SHP77 (cell line): Measurements from ENCODE around the gene CHD9.
"Not testable (repeated sequence)": the region's sequence is repeated elsewhere in the genome, so short reads cannot be mapped to it uniquely, and the experiment has no call there.

ENCODE experiments used
- DNase-seq, 2 experiments: peaks; one replicate each; lab custom pipeline; 2025; lab: John Stamatoyannopoulos, UW

The CHD9 gene

DNA sequence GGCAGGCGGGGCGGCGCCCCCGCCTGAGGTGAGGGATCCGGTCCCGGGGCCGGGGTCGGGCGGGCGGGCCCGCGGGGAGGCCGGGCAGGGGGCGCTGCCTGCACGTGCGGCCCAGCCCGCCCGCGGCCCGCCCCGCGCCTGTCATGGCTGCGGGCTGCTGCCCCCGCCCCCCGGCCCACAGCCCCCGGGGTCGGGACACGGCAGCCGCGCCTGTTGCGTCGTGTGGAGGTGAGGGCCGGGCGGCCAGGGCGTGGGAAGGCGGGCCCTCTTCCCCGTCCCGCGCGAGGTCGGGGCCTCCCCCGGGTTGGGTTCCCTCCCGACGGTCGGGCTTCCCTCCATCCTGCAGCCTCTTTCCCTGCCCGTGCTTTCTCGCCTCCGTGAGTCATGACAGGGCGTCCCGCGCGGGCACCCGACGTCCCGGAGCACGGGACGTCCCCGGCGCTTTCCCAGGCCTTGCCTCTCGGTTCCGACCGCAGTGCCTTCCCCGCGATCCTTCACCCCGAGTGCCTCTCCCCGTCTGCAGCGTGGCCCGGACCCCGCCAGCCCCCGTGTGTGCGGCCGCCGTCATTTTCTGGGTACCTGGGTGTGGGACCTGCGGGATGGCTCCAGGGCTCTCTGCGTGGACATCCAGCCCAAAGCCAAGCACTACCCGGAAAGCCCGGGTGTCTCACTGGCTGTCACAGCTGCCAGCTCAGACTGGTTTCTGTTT is 76.7 kb downstream of the CHD9 start:
- peak in 1 of 2 experiments; percentile 19 for DNase-seq

DNA sequence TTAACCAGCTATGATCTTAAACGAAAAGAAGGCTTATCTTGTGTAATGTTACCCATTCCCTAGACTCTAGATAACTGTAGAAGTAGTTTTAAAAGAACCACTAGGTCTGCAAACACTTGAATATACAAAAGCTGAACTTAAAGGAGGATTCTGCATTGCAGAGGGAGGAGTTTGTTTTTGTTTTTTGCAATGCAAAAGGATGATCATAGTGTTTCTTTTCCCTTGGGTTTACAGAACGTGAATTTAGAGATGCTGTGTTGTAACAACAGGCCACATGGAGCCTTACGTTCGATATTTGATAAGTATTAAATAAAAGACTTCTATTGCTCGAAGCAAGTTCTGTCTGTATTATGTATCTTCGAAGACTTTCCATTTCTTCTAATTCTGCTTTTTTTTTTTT is 77.6 kb downstream of the CHD9 start:
- DNase-seq, result no peak

DNA sequence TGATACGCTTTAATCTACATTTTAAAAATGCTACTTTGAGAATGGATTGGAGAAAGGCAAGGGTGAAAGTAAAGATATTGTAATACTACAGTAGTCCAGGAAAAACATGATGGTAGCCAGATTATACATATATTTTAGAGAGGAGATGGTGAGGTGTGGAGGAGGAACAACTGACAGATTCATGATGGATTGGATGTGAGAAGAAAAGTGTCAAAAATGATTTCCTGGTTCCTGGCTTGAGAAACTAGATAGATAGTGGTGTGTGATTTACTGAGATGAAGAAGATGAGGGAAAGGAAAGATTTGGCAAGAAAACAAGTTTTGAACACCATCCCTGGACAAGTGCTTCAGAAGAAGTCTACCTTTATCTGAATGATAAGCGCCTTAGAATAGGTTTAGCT is 80.5 kb downstream of the CHD9 start:
- DNase-seq, result no peak

DNA sequence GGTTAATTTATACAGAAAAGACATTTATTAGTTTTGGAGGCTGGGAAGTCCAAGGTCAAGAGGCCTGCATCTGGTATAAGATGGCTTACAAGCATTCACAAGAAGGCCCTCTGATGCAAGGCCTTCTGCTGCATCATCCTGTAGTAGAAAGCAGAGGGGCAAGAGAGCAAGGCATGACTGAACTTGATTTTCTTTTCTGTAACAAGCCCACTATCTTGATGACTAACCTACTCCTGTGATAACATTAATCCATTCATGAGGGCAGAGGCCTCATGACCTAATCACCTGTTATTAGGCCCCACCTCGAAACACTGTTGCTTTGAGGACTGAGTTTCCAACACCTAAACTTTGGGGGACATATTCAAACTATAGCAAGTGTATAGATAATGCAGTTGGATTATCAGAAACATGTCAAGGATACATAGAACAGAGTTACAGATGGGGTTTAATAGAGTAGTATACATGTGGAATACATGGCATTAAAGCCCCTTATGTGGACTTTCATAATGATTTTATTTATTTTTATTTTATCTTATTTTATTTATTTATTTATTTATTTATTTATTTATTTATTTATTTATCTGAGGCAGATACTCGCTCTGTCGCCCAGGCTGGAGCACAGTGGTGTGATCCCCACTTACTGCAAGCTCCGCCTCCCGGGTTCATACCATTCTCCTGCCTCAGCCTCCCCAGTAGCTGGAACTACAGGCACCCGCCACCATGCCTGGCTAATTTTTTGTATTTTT is 88.2 kb downstream of the CHD9 start:
- DNase-seq, result no peak

DNA sequence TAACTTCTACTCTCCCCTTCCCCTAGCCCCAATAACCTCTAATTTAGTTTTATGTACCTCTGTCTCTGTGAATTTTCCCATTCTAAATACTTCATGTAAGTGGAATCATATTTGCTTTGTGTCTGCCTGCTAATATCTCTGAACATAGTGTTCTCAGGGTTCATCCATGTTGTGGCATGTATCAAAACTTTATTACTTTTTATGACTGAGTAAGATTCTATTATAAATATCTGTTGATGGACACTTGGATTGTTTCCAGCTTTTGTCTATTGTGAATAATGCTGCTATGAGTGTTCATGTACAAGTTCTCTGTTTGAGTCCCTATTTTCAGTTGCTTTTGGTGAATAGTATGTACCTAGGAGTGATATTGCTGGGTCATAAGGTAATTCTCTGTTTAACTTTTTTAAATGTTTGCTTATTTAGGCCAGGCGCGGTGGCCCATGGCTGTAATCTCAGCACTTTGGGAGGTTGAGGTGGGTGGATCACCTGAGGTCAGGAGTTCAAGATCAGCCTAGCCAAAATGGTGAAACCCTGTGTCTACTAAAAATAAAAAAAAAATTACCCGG is 92.8 kb downstream of the CHD9 start:
- no peak for DNase-seq

DNA sequence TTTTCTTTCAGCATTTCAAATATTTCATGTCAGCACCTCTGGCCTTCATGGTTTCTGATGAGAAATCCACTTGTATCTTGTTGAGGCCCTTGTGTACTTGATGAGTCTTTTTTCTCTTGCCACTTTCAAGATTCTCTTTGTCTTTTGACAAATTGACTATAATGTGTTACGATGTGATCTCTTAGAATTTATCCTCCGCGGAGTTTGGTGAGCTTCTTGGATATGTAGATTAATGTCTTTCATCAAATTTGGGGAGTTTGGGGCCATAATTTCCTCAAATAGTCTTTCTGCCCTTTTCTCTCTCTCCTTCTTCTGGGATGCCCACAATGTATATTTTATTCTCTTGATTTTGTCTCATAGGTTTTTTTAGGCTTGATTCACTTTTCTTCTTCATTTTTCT is 96.0 kb downstream of the CHD9 start:
- DNase-seq, result no peak

DNA sequence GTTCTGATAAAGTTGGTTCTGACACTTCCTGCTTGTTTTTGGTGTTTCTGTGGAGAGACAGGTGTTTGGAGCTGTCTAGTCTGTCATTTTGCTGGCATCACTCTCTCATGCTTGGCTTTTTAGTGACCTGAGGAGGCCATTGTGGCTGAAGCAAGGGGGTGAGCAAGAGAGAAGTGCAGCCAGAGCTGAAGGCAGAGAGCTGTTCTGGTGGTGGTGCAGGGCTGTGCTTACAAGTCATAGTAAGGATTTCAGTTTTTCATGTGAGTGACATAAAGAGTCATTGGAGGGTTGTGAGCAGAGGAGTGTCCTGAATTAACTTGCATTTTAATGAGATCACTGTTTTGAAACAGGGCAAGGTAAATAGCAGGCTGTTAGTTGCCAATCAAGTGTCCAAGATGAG is 97.5 kb downstream of the CHD9 start:
- no peak for DNase-seq

DNA sequence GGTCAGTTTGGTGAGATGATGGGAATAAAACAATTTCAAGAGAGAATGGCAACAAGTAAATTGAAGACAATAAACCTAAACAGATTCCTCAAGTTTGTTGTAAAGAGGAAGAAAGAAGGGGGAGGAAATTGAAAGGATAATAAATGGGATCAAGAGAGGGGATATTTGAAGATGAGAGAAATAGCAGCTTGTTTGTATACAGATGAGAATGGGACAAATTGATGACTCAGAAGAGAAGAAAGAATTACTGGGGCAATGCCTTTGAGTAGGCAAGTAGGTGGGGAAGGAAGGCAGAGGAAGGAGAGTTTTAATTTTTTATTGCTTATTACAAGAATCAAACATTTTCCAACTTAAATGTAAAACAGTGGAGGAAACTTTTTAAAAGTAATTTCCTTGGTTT is 98.3 kb downstream of the CHD9 start:
- no peak for DNase-seq

DNA sequence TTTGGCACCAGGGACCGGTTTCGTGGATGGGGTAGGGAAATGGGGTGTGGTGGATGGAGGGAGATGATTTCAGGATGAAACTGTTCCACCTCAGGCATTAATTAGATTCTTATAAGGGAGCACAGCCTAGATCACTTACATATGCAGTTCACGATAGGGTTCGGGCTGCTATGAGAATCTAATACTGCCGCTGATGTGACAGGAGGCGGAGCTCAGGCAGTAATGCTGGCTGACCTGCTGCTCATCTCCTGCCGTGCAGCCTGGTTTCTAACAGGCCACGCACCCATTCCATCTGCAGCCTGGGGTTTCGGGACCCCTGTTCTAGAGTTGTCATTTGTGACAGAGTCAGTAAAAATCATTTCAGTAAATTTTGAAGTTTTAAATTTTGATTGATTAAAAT is 99.7 kb downstream of the CHD9 start:
- DNase-seq, result no peak

DNA sequence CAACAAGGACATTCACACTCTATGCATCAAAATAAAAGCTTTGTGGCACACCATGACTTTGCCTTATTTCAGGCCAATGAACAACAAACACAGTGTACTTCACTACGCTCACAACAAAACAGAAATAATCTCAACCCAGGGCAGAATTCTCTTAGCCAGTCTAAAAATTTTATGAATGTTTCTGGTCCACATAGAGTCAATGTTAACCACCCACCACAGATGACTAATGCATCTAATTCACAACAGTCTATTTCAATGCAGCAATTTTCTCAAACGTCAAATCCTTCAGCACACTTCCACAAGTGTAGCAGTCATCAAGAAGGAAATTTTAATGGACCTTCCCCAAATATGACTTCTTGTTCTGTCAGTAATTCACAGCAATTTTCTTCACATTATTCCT is 101.7 kb downstream of the CHD9 start:
- DNase-seq, result no peak

DNA sequence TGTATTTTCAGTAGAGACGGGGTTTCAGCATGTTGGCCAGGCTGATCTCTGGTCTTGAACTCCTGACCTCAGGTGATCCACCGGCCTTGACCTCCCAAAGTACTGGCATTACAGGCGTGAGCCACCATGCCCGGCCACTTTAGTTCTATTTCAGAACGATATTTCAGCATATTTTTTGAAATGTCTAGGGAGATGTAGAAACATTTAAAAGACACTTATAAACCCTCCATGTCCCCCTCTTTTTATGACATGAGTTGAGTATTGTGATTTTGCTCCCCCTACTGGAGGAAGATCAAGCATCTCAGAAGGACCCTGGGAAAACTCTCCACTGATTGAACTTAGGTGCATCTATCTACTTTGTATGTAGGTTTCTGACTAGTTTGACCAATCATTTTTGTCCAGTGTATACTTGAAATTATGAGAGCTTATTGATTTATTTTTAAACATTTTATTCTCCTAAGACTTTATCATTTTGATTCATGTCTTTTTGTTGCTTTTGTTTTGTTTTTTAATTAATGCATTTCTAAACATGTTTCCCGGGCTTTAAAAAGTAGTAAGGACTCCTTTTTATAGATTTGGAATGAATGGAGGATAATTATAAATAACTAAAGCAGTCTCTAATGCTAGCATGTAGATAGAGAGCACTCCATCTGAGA is 105.1 kb downstream of the CHD9 start:
- DNase-seq, result peak; percentile 24 to 36

DNA sequence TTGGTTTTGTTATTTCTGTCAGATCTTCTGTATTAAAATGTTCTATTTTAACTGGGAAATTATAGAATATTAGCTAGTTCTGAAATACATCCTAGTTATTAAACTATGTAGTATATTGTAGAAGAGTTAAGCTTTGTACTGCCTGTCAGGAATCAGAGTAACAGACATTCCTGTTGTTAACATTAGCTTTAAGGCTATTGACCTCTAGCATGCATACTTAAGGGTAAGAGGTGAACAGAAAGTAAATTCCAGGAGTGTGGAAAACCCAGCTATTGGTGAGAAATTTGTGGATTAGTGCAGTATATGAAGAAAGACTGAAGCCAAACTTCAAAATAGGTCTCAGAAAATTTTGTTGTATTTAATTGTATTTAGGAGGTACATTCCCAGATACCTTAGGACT is 111.3 kb downstream of the CHD9 start:
- no peak for DNase-seq

DNA sequence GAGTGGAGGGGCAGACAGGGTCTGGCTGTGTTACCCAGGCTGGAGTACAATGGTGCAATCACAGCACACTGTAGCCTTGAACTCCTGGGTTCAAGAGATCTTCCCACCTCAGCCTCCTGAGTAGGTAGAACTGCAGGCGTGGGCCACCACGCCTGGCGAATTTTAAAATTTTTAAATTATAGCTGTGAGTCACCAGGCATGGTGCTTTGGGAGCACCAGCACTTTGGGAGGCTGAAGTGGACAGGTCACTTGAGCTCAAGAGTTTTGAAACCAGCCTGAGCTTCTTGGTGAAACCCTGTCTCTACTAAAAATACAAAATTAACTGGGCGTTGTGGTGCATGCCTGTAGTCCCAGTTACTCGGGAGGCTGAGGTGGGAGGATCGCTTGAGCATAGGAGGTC is 114.0 kb downstream of the CHD9 start:
- no peak for DNase-seq

DNA sequence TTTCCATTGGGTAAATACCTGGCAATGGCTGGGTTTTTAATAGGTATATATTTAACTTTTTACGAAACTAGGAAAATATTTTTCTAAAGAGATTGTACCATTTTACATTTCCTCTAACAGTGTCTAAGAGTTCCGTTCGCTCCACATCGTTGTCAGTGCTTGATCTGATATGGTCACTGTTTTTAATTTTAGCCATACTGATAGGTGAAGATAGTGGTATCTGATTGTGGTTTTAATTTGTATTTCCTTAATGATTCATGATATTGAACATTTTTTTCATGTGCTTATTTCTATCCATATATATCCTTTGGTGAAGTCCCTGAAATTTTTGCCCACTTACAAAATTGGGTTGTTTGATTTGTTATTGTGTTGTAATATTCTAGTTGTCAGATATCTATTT is 117.7 kb downstream of the CHD9 start:
- DNase-seq, result no peak

DNA sequence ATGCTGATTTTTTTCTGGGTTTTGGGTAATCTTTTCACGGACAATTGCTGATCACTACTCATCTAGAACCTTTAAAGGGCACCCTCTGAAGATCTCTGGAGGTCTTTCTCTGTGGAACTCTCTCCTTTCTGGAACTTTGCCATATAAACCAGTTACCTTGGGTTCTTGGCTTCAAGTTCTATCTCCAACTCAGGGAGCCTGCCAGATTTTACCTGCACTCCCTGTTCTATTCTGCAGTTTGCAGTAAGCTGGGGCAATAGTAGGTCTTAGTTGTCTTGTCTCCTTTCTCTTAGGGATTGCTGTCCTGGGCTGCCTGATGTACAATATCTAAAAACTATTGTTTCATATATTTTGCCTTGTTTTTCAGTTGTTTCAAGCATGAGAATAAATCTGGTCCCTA is 120.3 kb downstream of the CHD9 start:
- no peak for DNase-seq

DNA sequence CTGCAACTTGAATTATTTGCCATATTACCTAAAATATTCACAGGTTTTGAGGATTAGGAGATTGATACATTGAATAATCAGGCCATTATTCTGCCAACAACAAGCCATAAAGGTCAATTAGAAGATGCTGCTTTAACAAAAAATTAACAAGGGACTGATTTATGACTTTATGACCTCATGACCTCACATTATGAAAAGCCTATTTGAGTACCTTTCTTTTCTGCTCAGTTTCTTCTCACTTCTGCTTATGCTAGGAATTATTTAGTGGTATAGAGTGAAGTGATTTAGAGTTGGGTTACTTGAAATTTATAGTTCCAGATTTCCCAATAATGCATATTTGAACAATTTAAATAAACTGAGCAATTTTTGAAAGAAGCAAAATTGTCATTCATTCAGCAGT is 121.6 kb downstream of the CHD9 start:
- DNase-seq, result no peak

DNA sequence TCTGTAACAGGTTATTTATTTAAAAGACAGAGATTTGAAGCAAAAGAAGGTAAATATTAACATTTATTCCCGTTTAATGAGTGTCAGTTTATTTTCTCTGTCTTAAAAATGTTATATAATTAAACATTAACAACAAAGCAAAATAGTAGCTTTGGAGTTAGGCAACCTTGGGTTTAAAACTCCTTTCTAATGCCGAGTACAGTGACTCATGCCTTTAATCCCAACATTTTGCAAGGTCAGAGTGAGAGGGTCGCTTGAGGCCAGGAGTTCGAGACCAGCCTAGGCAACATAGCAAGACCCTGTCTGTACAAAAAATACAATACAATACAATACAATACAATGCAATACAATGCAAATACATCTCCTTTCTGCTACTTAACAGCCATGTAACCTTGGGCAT is 128.7 kb downstream of the CHD9 start:
- no peak for DNase-seq

DNA sequence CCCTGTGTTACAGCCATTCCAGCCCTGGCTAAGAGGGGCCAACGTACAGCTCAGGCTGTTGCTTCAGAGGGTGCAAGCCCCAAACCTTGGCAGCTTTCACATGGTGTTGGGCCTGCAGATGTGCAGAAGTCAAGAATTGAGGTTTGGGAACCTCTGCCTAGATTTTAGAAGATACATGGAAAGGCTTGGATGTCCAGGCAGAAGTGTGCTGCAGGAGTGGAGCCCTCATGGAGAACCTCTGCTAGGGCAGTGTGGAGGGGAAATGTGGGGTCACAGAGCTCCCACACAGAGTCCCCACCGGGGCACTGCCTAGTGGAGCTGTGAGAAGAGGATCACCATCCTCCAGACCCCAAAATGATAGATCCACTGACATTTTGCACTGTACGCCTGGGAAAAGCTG is 130.9 kb downstream of the CHD9 start:
- DNase-seq, result not testable (repeated sequence)

DNA sequence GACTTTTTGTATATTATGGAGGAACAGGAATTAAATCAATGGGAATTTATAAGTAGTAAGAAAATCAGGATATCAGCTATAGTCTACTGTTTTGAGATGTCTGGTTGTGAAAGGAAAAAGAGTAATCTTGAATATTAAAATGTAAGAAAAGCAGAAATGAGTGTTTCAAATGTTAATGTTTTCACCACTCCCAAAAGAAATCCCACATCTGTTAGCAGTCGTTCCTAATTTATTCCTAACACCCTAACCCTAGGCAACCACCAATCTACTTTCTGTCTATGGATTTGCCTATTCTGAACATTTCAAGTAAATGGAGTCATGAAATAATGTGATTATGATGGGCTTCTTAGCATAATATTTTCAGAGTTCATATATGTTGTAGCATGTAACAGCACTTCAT is 133.0 kb downstream of the CHD9 start:
- DNase-seq, result no peak

DNA sequence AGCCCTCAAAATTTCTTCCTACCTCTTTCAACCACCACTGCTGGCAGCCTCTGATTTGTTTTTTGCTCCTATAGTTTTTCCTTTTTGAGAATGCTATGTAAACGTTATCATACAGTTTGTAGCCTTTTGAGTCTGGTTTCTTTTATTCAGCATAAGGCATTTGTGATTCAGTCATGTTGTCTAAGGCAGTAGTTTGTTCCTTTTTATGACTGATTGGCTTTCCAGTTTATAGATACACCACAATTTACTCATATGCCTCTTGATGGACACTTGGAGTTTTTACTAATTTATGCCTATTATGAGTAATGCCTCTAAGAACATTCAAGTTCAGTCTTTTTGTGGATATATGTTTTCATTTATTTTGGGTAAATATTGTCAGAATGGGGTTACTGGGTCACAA is 136.6 kb downstream of the CHD9 start:
- no peak for DNase-seq

DNA sequence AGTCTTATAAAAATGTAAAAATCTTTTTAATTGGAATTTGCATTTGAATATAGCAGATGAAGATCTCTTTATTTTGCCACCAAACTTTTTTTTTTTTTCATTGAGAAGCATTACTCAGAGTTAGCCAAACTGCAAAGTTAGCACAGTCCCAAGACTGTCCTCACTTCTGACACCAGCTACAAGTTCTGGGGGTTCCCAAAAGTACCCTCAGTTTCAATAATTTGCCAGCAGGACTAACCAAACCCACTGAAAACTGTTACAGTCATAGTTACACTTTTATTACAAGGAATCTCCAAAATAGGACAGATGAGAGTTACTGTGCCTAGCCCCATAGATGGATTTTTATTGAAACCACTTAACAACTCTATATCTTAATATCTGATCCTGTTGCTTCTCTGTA is 144.1 kb downstream of the CHD9 start:
- no peak for DNase-seq

DNA sequence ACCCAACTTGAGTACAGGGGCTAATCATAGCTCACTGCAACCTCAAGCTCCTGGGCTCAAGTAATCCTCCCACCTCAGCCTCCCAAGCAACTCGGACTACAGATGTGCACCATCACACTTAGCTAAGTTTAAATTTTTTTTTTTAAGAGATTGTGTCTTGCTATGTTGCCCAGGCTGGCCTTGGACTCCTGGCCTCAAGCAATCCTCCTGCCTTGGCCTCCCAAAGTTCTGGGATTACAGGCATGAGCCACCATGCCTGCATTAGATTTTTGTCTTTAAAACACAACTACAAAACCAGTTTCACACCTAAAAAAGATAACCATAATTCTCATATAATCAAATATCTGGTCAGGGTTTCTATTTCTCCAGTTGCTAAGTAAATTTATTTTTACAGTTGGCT is 147.1 kb downstream of the CHD9 start:
- no peak for DNase-seq

DNA sequence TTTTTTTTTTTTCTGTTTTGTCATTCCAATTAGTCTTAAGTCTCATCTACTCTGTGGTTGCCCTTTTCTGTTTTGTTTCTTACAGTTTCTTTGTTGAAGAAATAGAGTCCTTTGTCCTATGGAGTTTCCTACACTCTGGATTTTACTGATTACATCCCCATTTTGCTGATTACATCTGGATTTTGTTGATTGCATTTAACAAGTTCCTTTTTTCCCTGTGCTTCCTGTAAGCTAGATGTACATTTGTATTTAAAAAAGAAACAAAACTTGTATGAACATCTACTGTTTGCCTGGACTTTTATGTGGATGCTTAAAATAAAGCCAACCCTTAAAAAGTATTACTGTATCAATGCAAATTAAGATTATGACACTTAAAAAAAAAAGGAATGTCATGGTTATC is 147.6 kb downstream of the CHD9 start:
- no peak for DNase-seq
